Stimulated activated CD8-positive, alpha-beta memory T cell treated with anti-CD3 and anti-CD28 coated beads, Interleukin-2, amount 100 ng/mL, for 48 hours (primary cell): ENCODE data around the gene ANKMY1.
"Not testable (repeated sequence)": the region's sequence is repeated elsewhere in the genome, so short reads cannot be mapped to it uniquely, and the experiment has no call there.

Source experiments
- DNase-seq, 2 donors: peaks; one replicate each; pipeline ENCODE4 v3.0.0-alpha.2; 2020; ENCODE audit warnings: low read depth in 2 of 2

ANKMY1 gene

DNA sequence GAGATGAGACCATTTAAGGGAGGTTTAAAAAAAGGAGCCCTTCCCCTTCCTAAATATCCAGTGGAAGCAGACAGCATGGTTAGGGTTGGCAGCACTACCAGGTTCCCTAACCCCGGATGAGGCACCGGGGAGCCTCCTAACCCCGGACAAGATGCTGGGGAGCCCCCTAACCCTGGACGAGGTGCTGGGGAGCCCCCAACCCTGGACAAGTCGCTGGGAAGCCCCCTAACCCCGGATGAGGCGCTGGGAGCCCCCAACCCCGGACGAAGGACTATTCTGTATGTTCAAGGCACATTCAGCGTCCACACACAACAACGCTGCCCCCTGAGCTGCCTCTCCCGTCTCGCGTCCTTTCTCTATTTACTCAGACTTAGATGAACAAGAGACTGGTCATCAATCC, 51.9 kb downstream of the ANKMY1 start:
- no peak for DNase-seq

- no peak for DNase-seq
These were observed 53.9 kb downstream of the ANKMY1 start for GRCh38 chr2:240503848-240504247.

- no peak for DNase-seq
These were observed 54.4 kb downstream of the ANKMY1 start for GRCh38 chr2:240503375-240503774.

GRCh38 chr2:240502430-240503121, 55.2 kb downstream of the ANKMY1 start:
- no peak for DNase-seq

- no peak for DNase-seq
These were observed 55.7 kb downstream of the ANKMY1 start for GRCh38 chr2:240502059-240502429.

DNA sequence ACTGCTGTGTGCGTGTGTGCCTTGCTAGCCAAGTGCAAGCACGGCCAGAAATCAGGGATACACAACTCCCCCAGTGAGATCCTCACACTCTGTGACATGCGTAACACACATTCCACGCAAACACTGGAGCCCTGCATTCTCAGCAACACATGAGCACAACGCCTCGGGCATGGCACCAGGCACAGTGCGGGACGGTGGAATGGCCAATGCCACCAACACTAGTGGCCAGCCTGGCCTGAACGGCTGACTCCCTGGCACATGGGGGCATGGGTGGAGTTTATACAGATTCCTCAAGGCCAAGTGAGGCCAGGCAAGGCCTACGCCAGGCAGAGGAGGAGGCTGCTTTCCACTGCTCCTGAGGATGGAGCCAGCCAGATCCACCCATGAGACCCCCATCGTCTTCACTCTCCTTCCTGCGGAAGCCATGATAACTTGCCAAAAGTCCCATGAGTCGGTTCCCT, 56.2 kb downstream of the ANKMY1 start:
- no peak for DNase-seq

DNA sequence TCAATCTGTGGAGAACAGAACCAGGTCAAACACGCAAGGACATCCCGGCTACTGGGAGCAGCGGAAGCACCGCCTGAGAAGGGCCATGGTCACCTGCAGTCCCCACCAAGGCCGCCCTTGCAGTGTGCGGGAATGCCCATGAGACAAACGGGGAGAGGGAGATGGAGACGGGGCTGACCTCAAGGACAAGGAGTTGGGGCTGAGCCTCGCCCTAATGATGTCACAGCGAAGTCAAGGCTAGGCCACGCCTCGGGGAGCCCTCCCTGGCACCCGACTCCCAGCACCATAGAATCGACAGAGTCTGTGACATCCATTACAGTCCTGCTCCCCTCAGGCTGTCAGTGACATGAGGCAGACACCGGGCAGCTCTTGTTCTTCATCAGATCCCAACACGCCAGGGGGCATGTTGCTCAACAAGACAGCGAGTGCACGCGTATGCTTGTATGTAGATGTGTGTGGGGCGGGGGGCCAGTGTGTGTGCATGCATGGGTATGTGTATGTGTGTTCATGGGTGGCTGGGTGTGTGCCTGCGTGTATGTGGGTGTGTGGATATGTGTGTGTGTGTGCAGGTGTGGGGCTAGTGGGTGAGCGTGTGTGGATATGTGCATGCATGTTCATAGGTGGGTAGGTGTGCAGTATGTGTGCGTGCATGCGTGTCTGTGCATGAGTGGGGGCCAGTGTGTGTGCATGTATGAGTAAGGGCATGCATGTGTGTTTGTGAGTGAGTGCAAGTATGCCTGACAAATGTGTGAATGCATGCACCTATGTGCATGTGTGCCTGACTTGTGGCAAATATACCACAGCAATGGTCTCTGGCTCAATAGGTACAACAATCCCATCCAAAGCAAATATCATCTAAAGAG, 57.0 kb downstream of the ANKMY1 start:
- DNase-seq = no peak

GRCh38 chr2:240499309-240500301, 58.2 kb downstream of the ANKMY1 start:
- DNase-seq = no peak

DNA sequence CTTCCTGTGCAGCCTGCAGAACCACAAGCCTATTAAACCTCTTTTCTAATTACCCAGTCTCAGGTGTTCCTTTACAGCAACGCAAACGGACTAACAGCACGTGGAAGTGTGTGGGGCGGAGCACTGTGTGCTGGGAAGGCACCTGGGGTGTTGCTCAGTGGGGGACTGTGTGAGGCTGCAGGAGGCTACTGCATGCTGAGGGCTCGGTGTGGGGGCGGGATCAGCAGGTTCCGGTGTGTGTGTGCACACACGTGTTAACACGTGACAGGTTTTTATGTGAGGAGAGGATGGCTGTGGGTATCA, 58.9 kb downstream of the ANKMY1 start:
- no peak for DNase-seq

GRCh38 chr2:240498171-240498957, 59.4 kb downstream of the ANKMY1 start:
- no peak for DNase-seq

DNA sequence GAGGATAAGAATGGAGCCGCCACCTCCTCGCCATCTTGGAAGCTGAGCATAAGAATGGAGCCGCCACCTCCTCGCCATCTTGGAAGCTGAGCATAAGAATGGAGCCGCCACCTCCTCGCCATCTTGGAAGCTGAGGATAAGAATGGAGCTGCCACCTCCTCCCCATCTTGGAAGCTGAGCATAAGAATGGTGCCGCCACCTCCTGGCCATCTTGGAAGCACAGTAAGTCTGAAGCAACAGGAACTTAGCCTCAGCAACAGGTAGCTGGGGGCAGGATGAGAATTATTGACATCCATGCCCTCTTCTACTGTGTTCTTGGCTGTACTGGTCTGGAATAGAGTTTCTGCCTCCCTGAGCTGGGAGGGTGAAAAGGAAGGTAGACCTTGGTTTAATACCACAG, 60.7 kb downstream of the ANKMY1 start:
- DNase-seq = not testable (repeated sequence)

GRCh38 chr2:240494942-240495341, 62.8 kb downstream of the ANKMY1 start:
- DNase-seq = not testable (repeated sequence)

GRCh38 chr2:240494194-240494793, 63.5 kb downstream of the ANKMY1 start:
- DNase-seq = no peak

GRCh38 chr2:240491483-240491882, 66.3 kb downstream of the ANKMY1 start:
- no peak for DNase-seq

- no peak for DNase-seq
These were observed 75.6 kb downstream of the ANKMY1 start for GRCh38 chr2:240482141-240482540.

DNA sequence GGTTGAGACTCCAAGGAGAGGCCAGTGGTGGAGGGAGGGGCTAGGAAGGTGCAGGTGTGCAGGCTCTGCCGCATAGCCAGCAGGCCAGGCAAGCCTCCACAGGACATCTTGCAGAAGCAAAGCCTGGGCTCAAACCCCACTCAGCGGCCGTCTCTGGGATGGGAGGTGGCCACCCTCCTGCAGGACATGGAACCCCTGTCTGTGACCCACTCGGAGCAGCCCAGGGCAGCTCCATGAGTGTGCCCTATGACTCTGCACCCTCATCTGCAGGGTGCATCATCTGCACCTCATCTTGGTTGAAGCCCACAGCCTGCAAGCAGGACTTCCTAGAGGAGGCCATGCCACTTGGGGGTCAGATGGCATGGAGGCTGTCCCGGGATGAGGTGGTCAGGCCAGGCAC, 76.1 kb downstream of the ANKMY1 start:
- no peak for DNase-seq

- no peak for DNase-seq
These were observed 76.8 kb downstream of the ANKMY1 start for GRCh38 chr2:240480834-240481623.

GRCh38 chr2:240479111-240479501, 78.7 kb downstream of the ANKMY1 start:
- no peak for DNase-seq

- DNase-seq = no peak
These were observed 79.3 kb downstream of the ANKMY1 start for GRCh38 chr2:240478346-240479110.
